ENCODE data around the gene WIPF3. TPM values are rescaled to one million over a fixed set of nuclear protein-coding genes. Genes with fewer than 3 reads are reported as not detected.
A peak's percentile ranks its signal among the peaks of the same experiment; 100 is the strongest.

The WIPF3 gene
- total and polyA plus RNA-seq, 10 of the 15 experiments (the other 5 are each of a cell fraction or from before 2014, with no cell fraction given) = 0.03 to 0.05 TPM; not detected in 8

DNA sequence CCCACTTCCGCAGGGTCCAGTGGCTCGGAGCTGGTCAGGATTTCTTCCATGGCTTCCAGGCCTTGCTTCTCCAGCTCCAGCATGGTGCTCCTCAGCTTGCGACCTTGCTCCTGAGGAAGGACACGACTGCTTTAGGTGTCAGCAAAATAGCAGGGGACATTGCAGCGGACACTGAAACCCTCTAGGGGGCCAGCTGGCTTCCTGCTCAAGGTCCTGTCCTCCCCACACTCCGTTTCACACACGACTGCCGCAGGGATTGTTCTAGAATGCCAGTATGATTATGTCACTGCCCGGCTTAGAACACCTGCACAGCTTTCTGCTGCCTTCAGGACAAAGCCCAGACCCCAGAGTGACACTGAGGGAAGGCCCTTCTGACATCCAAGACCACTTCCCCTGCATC lies 117.7 kb downstream of the WIPF3 start (continued):
- TF ChIP-seq, protein P1, sequence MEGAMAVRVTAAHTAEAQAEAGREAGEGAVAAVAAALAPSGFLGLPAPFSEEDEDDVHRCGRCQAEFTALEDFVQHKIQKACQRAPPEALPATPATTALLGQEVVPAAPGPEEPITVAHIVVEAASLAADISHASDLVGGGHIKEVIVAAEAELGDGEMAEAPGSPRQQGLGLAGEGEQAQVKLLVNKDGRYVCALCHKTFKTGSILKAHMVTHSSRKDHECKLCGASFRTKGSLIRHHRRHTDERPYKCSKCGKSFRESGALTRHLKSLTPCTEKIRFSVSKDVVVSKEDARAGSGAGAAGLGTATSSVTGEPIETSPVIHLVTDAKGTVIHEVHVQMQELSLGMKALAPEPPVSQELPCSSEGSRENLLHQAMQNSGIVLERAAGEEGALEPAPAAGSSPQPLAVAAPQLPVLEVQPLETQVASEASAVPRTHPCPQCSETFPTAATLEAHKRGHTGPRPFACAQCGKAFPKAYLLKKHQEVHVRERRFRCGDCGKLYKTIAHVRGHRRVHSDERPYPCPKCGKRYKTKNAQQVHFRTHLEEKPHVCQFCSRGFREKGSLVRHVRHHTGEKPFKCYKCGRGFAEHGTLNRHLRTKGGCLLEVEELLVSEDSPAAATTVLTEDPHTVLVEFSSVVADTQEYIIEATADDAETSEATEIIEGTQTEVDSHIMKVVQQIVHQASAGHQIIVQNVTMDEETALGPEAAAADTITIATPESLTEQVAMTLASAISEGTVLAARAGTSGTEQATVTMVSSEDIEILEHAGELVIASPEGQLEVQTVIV (IDR thresholded peaks at IDR 0.05; ENCODE audit: borderline replicate concordance, partially characterized antibody) = no peak
- no peak for TF ChIP-seq BHLHE40 (IDR thresholded peaks at IDR 0.05; ENCODE audit: borderline replicate concordance in 1 of 2, low read depth in 2 of 2, low read length in 1 of 2)
- no peak for TF ChIP-seq MEF2A (IDR thresholded peaks at IDR 0.05; ENCODE audit: insufficient read depth, low read depth, low read length)

DNA sequence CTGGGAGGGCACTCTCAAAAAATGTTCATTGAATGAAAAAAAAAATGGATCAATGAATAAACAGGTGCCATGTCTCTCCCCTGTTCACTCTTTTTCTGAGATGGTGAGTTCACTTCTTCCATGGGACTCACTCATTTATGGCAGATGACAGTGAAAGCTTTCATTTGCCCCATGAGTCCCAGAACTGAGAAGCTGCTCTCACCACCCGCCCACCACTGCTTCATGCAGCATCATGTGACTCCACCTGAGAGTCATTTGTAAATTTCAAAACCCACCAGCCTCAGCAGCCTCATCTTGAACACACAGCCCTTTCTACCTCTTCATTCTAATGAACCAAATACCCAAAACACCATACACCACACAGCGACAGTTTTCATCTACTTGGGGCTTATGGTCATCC lies 118.4 kb downstream of the WIPF3 start:
- CTCF ChIA-PET = interaction anchor here (0.7 to 4.2 kb wide), 2 partner anchors 138 to 149 kb away, joined by 3 to 23 read pairs; no protein-coding TSS in a partner anchor
- H3K9ac ChIP-seq (ENCODE audit: control insufficient read depth, insufficient read depth, low read length) = no peak overlapping the region
- 73% methylated on average over 2 of the region's 2 CpGs for WGBS (ENCODE audit: insufficient coverage, insufficient replicate concordance, low lambda C conversion rate, missing lambda C conversion rate)
- RAD21 ChIA-PET (ENCODE audit: unreplicated experiment) = no interaction called here
- no peaks in the 10 kb centered on the region for H3K9me3 ChIP-seq (replicated peaks; ENCODE audit: control insufficient read depth, insufficient read depth, low read length)
- H2AFZ ChIP-seq (ENCODE audit: control insufficient read depth, low read depth, low read length) = no peak overlapping the region
- no peaks in the 10 kb centered on the region for H3K4me1 ChIP-seq (ENCODE audit: control insufficient read depth, insufficient read depth, low read length)
- DNase-seq (ENCODE audit: low read depth, low spot score) (no peak), ATAC-seq (no peak), FAIRE-seq (no peak)
- no peaks in the 10 kb centered on the region for H3K27me3 ChIP-seq (replicated peaks in 1 of 2; ENCODE audit: control insufficient read depth in 2 of 2, insufficient read depth in 2 of 2, low read length in 1 of 2)
- POLR2A ChIA-PET = no interaction called here
- H3K27ac ChIP-seq (ENCODE audit: control insufficient read depth, insufficient read depth) = no peak overlapping the region
- in situ Hi-C loops (cut with MboI) = no loop called here
- intact Hi-C loops (cut with micrococcal nuclease; ENCODE audit: unreplicated experiment) = loop anchor here (5.0 to 10.0 kb wide), 2 partner anchors 47 to 1000 kb away; no protein-coding TSS in a partner anchor
- SMC1A ChIA-PET (ENCODE audit: uncharacterized antibody, unreplicated experiment) = interaction anchor here (1.4 kb wide), 1 partner anchor 137 kb away, joined by 4 read pairs; no protein-coding TSS in a partner anchor
- no peak overlapping the region for H3K4me2 ChIP-seq (ENCODE audit: control insufficient read depth, insufficient read depth)
- TF ChIP-seq TCF12 (IDR thresholded peaks at IDR 0.05; ENCODE audit: low read depth, low read length) = no peak
- TF ChIP-seq, protein P2, sequence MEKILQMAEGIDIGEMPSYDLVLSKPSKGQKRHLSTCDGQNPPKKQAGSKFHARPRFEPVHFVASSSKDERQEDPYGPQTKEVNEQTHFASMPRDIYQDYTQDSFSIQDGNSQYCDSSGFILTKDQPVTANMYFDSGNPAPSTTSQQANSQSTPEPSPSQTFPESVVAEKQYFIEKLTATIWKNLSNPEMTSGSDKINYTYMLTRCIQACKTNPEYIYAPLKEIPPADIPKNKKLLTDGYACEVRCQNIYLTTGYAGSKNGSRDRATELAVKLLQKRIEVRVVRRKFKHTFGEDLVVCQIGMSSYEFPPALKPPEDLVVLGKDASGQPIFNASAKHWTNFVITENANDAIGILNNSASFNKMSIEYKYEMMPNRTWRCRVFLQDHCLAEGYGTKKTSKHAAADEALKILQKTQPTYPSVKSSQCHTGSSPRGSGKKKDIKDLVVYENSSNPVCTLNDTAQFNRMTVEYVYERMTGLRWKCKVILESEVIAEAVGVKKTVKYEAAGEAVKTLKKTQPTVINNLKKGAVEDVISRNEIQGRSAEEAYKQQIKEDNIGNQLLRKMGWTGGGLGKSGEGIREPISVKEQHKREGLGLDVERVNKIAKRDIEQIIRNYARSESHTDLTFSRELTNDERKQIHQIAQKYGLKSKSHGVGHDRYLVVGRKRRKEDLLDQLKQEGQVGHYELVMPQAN (conservative IDR thresholded peaks at IDR 0.05) = no peak
- TF ChIP-seq RELA (IDR thresholded peaks at IDR 0.05; ENCODE audit: borderline replicate concordance, partially characterized antibody) = no peak
- TF ChIP-seq ZNF274 (IDR thresholded peaks at IDR 0.05; ENCODE audit: insufficient read depth, insufficient read length) = no peak
- TF ChIP-seq WRNIP1 (IDR thresholded peaks at IDR 0.05; ENCODE audit: borderline replicate concordance, low read depth, low read length) = no peak
- TF ChIP-seq RAD51 (IDR thresholded peaks at IDR 0.05) = peak; percentile 67
- no peak for TF ChIP-seq ZZZ3 (IDR thresholded peaks at IDR 0.05; ENCODE audit: control insufficient read depth, insufficient read length, low read depth)
- TF ChIP-seq HDAC6 (IDR thresholded peaks at IDR 0.05; ENCODE audit: unreplicated experiment) = no peak
- TF ChIP-seq MEF2B (IDR thresholded peaks at IDR 0.05; ENCODE audit: partially characterized antibody, poor library complexity, severe bottlenecking) = no peak
- H4K20me1 ChIP-seq (ENCODE audit: control insufficient read depth, insufficient read depth) = no peaks in the 10 kb centered on the region; the same call in 1 of the 2 replicates
- peaks cover 4 to 6% of the 10 kb centered on the region in 2 experiments; a peak in 3 of 4 replicates for H3K36me3 ChIP-seq (ENCODE audit: control insufficient read depth in 2 of 2, insufficient read depth in 2 of 2, low read length in 1 of 2)
- no peaks in the 10 kb centered on the region for H3K79me2 ChIP-seq (ENCODE audit: control insufficient read depth, insufficient read depth, low read length)
- no peak overlapping the region for H3K4me3 ChIP-seq
- BruUV-seq (replicated peaks) = no TSS peak

Measured in GM12878 (cell line).